HEK293 (cell line): Measurements from ENCODE around the gene PKN3.
A peak's percentile ranks its signal among the peaks of the same experiment; 100 is the strongest.

ENCODE experiments used
- CTCF ChIA-PET: fragments of 350-600 bp; formaldehyde crosslinking; extraction: SDS; loops from one replicate; lab custom pipeline; 2021; ENCODE audit warnings: antibody characterized with exemption; lab: Yijun Ruan, JAX
- POLR2A ChIA-PET: fragments of 300-600 bp; formaldehyde crosslinking; extraction: SDS; loops from one replicate; lab custom pipeline; 2020; ENCODE audit warnings: antibody characterized with exemption, inconsistent platforms; lab: Yijun Ruan, JAX
- H3K27ac ChIP-seq: fragments of 200-500 bp; sonication (Bioruptor generic); 2 replicates; pipeline ENCODE4 v1.5.1; 2014; ENCODE audit warnings: low read depth, low read length, control low read depth, inconsistent platforms; ENCODE audit errors: extremely low read depth
- H3K36me3 ChIP-seq, 2 experiments: fragments of 200-500 bp in 1 of 2; sonication (Bioruptor generic) in 1 of 2; 1 replicate in 1 of 2; 2 replicates in 1 of 2; pipeline ENCODE4 v1.5.1; 2014 to 2017; ENCODE audit warnings: inconsistent platforms in 2 of 2, low read length in 2 of 2; ENCODE audit not compliant: control insufficient read depth in 2 of 2, insufficient read depth in 1 of 2
- H3K4me1 ChIP-seq: fragments of 200-500 bp; sonication (Bioruptor generic); 2 replicates; pipeline ENCODE4 v1.5.1; 2014; ENCODE audit warnings: mild to moderate bottlenecking, low read length, inconsistent platforms; ENCODE audit not compliant: control insufficient read depth, insufficient read depth
- H3K4me3 ChIP-seq: 2 replicates; pipeline ENCODE4 v1.5.1; 2011; ENCODE audit warnings: low read depth, mild to moderate bottlenecking, control low read depth, low read length, moderate library complexity
- H3K9me3 ChIP-seq: fragments of 200-500 bp; sonication (Bioruptor generic); 2 replicates; pipeline ENCODE4 v1.5.1; 2014; ENCODE audit warnings: low read depth, low read length, inconsistent platforms; ENCODE audit not compliant: control insufficient read depth, insufficient read depth
- FEZF1 ChIP-seq: fragments of 450-650 bp; formaldehyde crosslinking; IDR thresholded peaks from 2 replicates; pipeline ENCODE4 v1.5.1; 2016; ENCODE audit warnings: missing biosample characterization, missing genetic modification characterization
- GLIS1 ChIP-seq: fragments of 450-650 bp; formaldehyde crosslinking; IDR thresholded peaks from 2 replicates; pipeline ENCODE4 v1.5.1; 2016; ENCODE audit warnings: missing biosample characterization, missing genetic modification characterization
- GLIS2 ChIP-seq: fragments of 450-650 bp; formaldehyde crosslinking; IDR thresholded peaks from 2 replicates; pipeline ENCODE4 v1.5.1; 2016; ENCODE audit warnings: missing biosample characterization, missing genetic modification characterization
- HIC1 ChIP-seq: fragments of 450-650 bp; formaldehyde crosslinking; IDR thresholded peaks from 2 replicates; pipeline ENCODE4 v1.5.1; 2016; ENCODE audit warnings: missing biosample characterization, missing genetic modification characterization
- OVOL3 ChIP-seq: fragments of 450-650 bp; formaldehyde crosslinking; IDR thresholded peaks from 2 replicates; pipeline ENCODE4 v1.5.1; 2016; ENCODE audit warnings: missing biosample characterization, missing genetic modification characterization
- RBAK ChIP-seq: fragments of 450-650 bp; formaldehyde crosslinking; IDR thresholded peaks from 2 replicates; pipeline ENCODE4 v1.5.1; 2016; ENCODE audit warnings: missing biosample characterization, missing genetic modification characterization
- WT1 ChIP-seq: fragments of 450-650 bp; formaldehyde crosslinking; IDR thresholded peaks from 2 replicates; pipeline ENCODE4 v1.5.1; 2016; ENCODE audit warnings: missing biosample characterization, missing genetic modification characterization
- YY2 ChIP-seq: fragments of 450-650 bp; formaldehyde crosslinking; IDR thresholded peaks from 2 replicates; pipeline ENCODE4 v1.5.1; 2016; ENCODE audit warnings: missing biosample characterization, missing genetic modification characterization
- ZBTB10 ChIP-seq: fragments of 450-650 bp; formaldehyde crosslinking; IDR thresholded peaks from 2 replicates; pipeline ENCODE4 v1.5.1; 2016; ENCODE audit warnings: missing biosample characterization, missing genetic modification characterization
- ZBTB21 ChIP-seq: fragments of 450-650 bp; formaldehyde crosslinking; IDR thresholded peaks from 2 replicates; pipeline ENCODE4 v1.5.1; 2017; ENCODE audit warnings: missing biosample characterization, missing genetic modification characterization
- ZBTB8A ChIP-seq: fragments of 450-650 bp; formaldehyde crosslinking; IDR thresholded peaks from 2 replicates; pipeline ENCODE4 v1.5.1; 2016; ENCODE audit warnings: missing biosample characterization, missing genetic modification characterization
- ZFP69B ChIP-seq: fragments of 450-650 bp; formaldehyde crosslinking; IDR thresholded peaks from 2 replicates; pipeline ENCODE4 v1.5.1; 2016; ENCODE audit warnings: missing biosample characterization, missing genetic modification characterization
- ZNF121 ChIP-seq: fragments of 450-650 bp; formaldehyde crosslinking; IDR thresholded peaks from 2 replicates; pipeline ENCODE4 v1.5.1; 2016; ENCODE audit warnings: missing biosample characterization, missing genetic modification characterization
- ZNF138 ChIP-seq: fragments of 450-650 bp; formaldehyde crosslinking; IDR thresholded peaks from 2 replicates; pipeline ENCODE4 v1.5.1; 2016; ENCODE audit warnings: missing biosample characterization, missing genetic modification characterization, borderline replicate concordance
- ZNF248 ChIP-seq: fragments of 450-650 bp; formaldehyde crosslinking; IDR thresholded peaks from 2 replicates; pipeline ENCODE4 v1.5.1; 2017; ENCODE audit warnings: missing biosample characterization, missing genetic modification characterization
- ZNF292 ChIP-seq: fragments of 450-650 bp; formaldehyde crosslinking; IDR thresholded peaks from 2 replicates; pipeline ENCODE4 v1.5.1; 2016; ENCODE audit warnings: low read depth, missing biosample characterization, missing genetic modification characterization, borderline replicate concordance
- ZNF391 ChIP-seq: fragments of 450-650 bp; formaldehyde crosslinking; IDR thresholded peaks from 2 replicates; pipeline ENCODE4 v1.5.1; 2016; ENCODE audit warnings: low read depth, missing biosample characterization, missing genetic modification characterization, borderline replicate concordance
- ZNF514 ChIP-seq: fragments of 450-650 bp; formaldehyde crosslinking; IDR thresholded peaks from 2 replicates; pipeline ENCODE4 v1.5.1; 2016; ENCODE audit warnings: missing biosample characterization, missing genetic modification characterization
- ZNF521 ChIP-seq: fragments of 450-650 bp; formaldehyde crosslinking; IDR thresholded peaks from 2 replicates; pipeline ENCODE4 v1.5.1; 2017; ENCODE audit warnings: missing biosample characterization, mild to moderate bottlenecking, missing genetic modification characterization
- ZNF530 ChIP-seq: fragments of 450-650 bp; formaldehyde crosslinking; IDR thresholded peaks from 2 replicates; pipeline ENCODE4 v1.5.1; 2016; ENCODE audit warnings: low read depth, missing biosample characterization, missing genetic modification characterization
- ZNF558 ChIP-seq: fragments of 450-650 bp; formaldehyde crosslinking; IDR thresholded peaks from 2 replicates; pipeline ENCODE4 v1.5.1; 2016; ENCODE audit warnings: missing biosample characterization, missing genetic modification characterization
- ZNF560 ChIP-seq: fragments of 450-650 bp; formaldehyde crosslinking; IDR thresholded peaks from 2 replicates; pipeline ENCODE4 v1.5.1; 2017; ENCODE audit warnings: missing biosample characterization, missing genetic modification characterization, borderline replicate concordance
- ZNF561 ChIP-seq: fragments of 450-650 bp; IDR thresholded peaks from 2 replicates; pipeline ENCODE4 v1.5.1; 2018; ENCODE audit warnings: missing biosample characterization, missing genetic modification characterization, borderline replicate concordance
- ZNF596 ChIP-seq: fragments of 450-650 bp; IDR thresholded peaks from 2 replicates; pipeline ENCODE4 v1.5.0; 2018; ENCODE audit warnings: missing biosample characterization, mild to moderate bottlenecking, missing genetic modification characterization, moderate library complexity
- ZNF692 ChIP-seq: fragments of 450-650 bp; formaldehyde crosslinking; IDR thresholded peaks from 2 replicates; pipeline ENCODE4 v1.5.1; 2016; ENCODE audit warnings: missing biosample characterization, missing genetic modification characterization
- ZNF830 ChIP-seq: fragments of 450-650 bp; IDR thresholded peaks from 2 replicates; pipeline ENCODE4 v1.5.0; 2018; ENCODE audit warnings: missing biosample characterization, missing genetic modification characterization, low read depth, mild to moderate bottlenecking, moderate library complexity
- ZNF843 ChIP-seq: fragments of 450-650 bp; formaldehyde crosslinking; IDR thresholded peaks from 2 replicates; pipeline ENCODE4 v1.5.1; 2016; ENCODE audit warnings: missing biosample characterization, missing genetic modification characterization
- ZSCAN16 ChIP-seq: fragments of 450-650 bp; formaldehyde crosslinking; IDR thresholded peaks from 2 replicates; pipeline ENCODE4 v1.5.1; 2016; ENCODE audit warnings: missing biosample characterization, missing genetic modification characterization
- TF ChIP-seq, protein P1 (sequence below): IDR thresholded peaks from 2 replicates; pipeline ENCODE4 v1.6.1; 2011; ENCODE audit warnings: mild to moderate bottlenecking, low read depth, low read length, borderline replicate concordance
- TF ChIP-seq, protein P2 (sequence below): fragments of 450-650 bp; formaldehyde crosslinking; IDR thresholded peaks from 2 replicates; pipeline ENCODE4 v1.5.1; 2016; ENCODE audit warnings: missing biosample characterization, missing genetic modification characterization

PKN3 gene

DNA sequence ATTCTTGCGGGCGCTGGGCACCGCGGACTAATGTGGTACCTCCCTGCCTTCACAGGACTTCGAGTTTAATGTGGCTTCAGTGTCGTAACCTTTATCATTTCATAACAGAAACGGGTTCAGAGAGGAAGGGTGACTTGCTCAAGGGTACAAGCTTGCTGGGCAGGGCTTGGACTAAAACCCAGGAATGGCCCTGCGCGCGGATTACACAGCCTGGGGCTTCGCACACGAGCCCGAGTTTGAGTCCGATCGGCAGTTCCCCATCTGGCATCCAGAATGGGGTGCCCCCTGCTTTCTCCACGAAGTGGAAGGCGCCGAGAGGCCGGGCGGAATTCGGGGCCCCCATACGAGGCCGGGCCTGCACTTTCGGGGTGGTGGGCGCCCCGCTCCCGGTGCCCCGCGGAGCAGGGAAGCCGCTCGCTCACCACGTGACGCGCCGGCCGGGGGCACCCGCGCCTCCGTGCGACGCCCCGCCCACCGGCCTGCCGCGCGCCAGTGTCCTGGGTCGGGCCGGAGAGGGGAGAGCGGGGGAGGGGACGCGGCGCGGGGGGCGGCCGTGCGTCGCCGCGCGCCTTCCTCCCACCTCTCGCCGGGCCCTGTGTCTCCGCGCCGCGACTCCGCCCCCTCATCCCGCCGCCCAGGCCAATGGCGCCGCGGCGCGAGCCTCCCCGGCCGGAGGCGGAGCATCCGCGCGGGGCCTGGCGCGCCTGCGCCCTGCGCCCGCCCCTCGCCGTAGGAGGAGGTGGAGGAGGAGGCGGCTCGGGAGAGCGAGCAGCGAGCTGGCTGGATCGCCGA, 13.6 kb upstream of the PKN3 start, which contains the start of gene SET:
TSS of gene SET (plus strand) at position 722 of the 792 bp plus-strand sequence. CDS start 361 bp downstream, outside the sequence.
- POLR2A ChIA-PET = interaction anchor here (0.5 to 4.6 kb wide), 12 partner anchors 9 to 403 kb away, joined by 3 to 26 read pairs (median 4); partner anchors contain the start of genes DYNC2I2, PKN3, SPTAN1 and ZDHHC12
- Histone ChIP-seq H3K4me1 (no peaks in the 10 kb centered on the region), H3K36me3 (peaks cover 10 to 37% of the 10 kb centered on the region in 2 experiments), H3K27ac (peak within 1 kb of the TSS; percentile 90), H3K9me3 (no peaks in the 10 kb centered on the region), H3K4me3 (peak within 1 kb of the TSS; percentile 85)
- CTCF ChIA-PET = interaction anchor here (0.7 kb wide), 1 partner anchor 192 kb away, joined by 3 read pairs; no protein-coding TSS in a partner anchor
- TF ChIP-seq ZNF138 (tag by site-specific recombination) = no peak
- TF ChIP-seq HIC1 (tag by site-specific recombination) = peak; percentile 70
- TF ChIP-seq GLIS2 (tag by site-specific recombination) = peak; percentile 54; the same call in 1 of the 2 replicates
- TF ChIP-seq RBAK (tag by site-specific recombination) = no peak
- TF ChIP-seq ZBTB8A (tag by site-specific recombination) = peak; percentile 89
- TF ChIP-seq ZNF530 = no peak
- TF ChIP-seq GLIS1 (tag by site-specific recombination) = peak; percentile 31
- no peak for TF ChIP-seq ZNF292
- peak; percentile 22; the same call in 1 of the 2 replicates for TF ChIP-seq ZNF692 (tag by site-specific recombination)
- peak; percentile 69; the same call in 1 of the 2 replicates for TF ChIP-seq ZNF561
- TF ChIP-seq WT1 (tag by site-specific recombination) = no peak; the same call in 1 of the 2 replicates
- TF ChIP-seq ZNF521 = no peak
- TF ChIP-seq ZNF558 = no peak
- TF ChIP-seq FEZF1 (tag by site-specific recombination) = no peak
- no peak for TF ChIP-seq YY2
- TF ChIP-seq ZNF248 (tag by site-specific recombination) = no peak
- no peak for TF ChIP-seq ZBTB21 (tag by site-specific recombination)
- no peak for TF ChIP-seq ZNF391 (tag by site-specific recombination)
- no peak for TF ChIP-seq ZNF596 (tag by site-specific recombination)
- 0 out of 2 replicates have a peak, but pooled peaks have one; percentile 11 for TF ChIP-seq ZFP69B
- TF ChIP-seq, protein P1, sequence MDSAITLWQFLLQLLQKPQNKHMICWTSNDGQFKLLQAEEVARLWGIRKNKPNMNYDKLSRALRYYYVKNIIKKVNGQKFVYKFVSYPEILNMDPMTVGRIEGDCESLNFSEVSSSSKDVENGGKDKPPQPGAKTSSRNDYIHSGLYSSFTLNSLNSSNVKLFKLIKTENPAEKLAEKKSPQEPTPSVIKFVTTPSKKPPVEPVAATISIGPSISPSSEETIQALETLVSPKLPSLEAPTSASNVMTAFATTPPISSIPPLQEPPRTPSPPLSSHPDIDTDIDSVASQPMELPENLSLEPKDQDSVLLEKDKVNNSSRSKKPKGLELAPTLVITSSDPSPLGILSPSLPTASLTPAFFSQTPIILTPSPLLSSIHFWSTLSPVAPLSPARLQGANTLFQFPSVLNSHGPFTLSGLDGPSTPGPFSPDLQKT = no peak
- no peak for TF ChIP-seq OVOL3
- TF ChIP-seq, protein P2, sequence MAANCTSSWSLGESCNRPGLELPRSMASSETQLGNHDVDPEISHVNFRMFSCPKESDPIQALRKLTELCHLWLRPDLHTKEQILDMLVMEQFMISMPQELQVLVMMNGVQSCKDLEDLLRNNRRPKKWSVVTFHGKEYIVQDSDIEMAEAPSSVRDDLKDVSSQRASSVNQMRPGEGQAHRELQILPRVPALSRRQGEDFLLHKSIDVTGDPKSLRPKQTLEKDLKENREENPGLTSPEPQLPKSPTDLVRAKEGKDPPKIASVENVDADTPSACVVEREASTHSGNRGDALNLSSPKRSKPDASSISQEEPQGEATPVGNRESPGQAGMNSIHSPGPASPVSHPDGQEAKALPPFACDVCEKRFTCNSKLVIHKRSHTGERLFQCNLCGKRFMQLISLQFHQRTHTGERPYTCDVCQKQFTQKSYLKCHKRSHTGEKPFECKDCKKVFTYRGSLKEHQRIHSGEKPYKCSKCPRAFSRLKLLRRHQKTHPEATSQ (tag by site-specific recombination) = no peak
- TF ChIP-seq ZNF121 = no peak
- TF ChIP-seq ZNF514 (tag by site-specific recombination) = no peak
- no peak for TF ChIP-seq ZNF560
- no peak for TF ChIP-seq ZNF843 (tag by site-specific recombination)
- TF ChIP-seq ZBTB10 (tag by site-specific recombination) = peak; percentile 97
- no peak for TF ChIP-seq ZSCAN16 (tag by site-specific recombination)
- TF ChIP-seq ZNF830 = no peak
